ENCODE measurements around the gene NCOA7.
"Not testable (repeated sequence)": the region's sequence is repeated elsewhere in the genome, so short reads cannot be mapped to it uniquely, and the experiment has no call there.

NCOA7 gene

DNA sequence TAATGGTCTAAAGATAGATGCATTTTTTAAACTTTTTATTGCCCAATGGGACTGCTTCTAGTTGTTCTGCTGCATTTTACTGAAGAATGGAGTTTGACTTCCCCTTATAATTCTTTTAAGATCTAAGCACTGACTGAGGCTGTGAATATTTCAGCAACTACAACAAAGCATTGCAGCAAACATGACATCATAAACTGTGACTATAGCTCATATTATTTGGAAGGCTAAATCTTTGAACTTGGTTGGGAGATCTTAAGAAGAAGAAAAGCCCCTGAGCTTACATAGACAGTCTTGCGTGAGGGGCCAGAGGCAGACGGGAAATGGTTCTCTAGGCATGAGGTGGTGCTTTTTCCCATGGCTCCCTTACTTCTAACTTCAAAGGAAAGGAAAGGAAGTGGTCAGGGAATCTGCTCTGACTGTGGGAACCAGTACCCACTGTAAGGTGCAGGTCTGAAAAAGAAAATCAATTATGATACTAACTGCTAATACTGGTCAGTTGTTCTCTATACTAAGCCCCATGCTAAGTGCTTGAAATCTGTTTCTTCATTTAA lies 26.6 kb upstream of the NCOA7 start:
- Histone ChIP-seq H3K36me3 (ENCODE audit: control insufficient read depth, insufficient read depth, low read length) (no peaks in the 10 kb centered on the region), H3K4me1 (ENCODE audit: control insufficient read depth, insufficient read depth, low read length) (no peaks in the 10 kb centered on the region), H3K4me3 (ENCODE audit: low read length) (no peak overlapping the region), H3K27me3 (ENCODE audit: control insufficient read depth, insufficient read depth, low read length) (peaks cover 3% of the 10 kb centered on the region), H3K9ac (ENCODE audit: low read length) (no peak overlapping the region), H3K9me3 (ENCODE audit: control insufficient read depth, low read length) (no peaks in the 10 kb centered on the region)

- H3K9me3 ChIP-seq (ENCODE audit: control insufficient read depth, low read length), result no peaks in the 10 kb centered on the region
- H3K4me1 ChIP-seq (ENCODE audit: control insufficient read depth, insufficient read depth, low read length), result no peaks in the 10 kb centered on the region
- no peaks in the 10 kb centered on the region for H3K36me3 ChIP-seq (ENCODE audit: control insufficient read depth, insufficient read depth, low read length)
- H3K9ac ChIP-seq (ENCODE audit: low read length), result no peak overlapping the region
- H3K27me3 ChIP-seq (ENCODE audit: control insufficient read depth, insufficient read depth, low read length), result peaks cover 3% of the 10 kb centered on the region
- no peak overlapping the region for H3K4me3 ChIP-seq (ENCODE audit: low read length)
Measured at GRCh38 chr6:125765944-125766343, 24.8 kb upstream of the NCOA7 start.

- H3K36me3 ChIP-seq (ENCODE audit: control insufficient read depth, insufficient read depth, low read length), result no peaks in the 10 kb centered on the region
Measured at GRCh38 chr6:125766641-125767040, 24.1 kb upstream of the NCOA7 start.

DNA sequence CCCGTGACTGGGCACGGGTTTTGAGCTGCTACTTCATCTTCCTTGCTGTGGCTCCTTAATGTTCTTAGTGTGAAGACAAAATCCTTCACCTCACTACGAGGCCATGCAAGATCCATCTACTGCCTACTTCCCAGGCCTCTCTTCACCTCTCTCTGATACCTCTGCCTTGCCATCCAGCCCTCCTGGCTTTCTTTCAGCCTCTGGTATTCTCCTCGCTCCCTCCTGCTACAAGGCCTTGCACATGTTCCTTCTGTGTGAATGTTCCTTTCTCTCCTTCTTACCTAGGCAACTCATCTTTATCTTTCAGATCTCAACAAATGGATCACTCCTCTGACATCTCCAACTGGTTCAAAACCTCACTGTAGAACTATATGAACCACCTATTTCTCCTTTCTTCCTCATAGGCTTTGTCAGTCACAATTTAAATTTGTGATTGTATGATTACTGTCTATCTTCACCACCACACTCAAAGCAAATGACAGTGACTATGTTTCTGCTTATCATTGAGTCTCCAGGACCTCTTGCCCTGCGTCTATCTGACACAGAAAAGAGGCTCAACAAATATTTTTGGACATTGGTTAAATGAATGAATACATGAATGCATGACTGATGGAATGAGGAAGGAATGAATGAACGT lies 21.5 kb upstream of the NCOA7 start:
- Histone ChIP-seq H3K9ac (ENCODE audit: low read length) (no peak overlapping the region), H3K4me1 (ENCODE audit: control insufficient read depth, insufficient read depth, low read length) (no peaks in the 10 kb centered on the region), H3K27me3 (ENCODE audit: control insufficient read depth, insufficient read depth, low read length) (peaks cover 3% of the 10 kb centered on the region), H3K4me3 (ENCODE audit: low read length) (no peak overlapping the region), H3K9me3 (ENCODE audit: control insufficient read depth, low read length) (no peaks in the 10 kb centered on the region), H3K36me3 (ENCODE audit: control insufficient read depth, insufficient read depth, low read length) (no peaks in the 10 kb centered on the region)

More at GRCh38 chr6:125766641-125767040, 24.1 kb upstream of the NCOA7 start:
- H3K4me3 ChIP-seq (ENCODE audit: low read length), result no peak overlapping the region
- H3K9me3 ChIP-seq (ENCODE audit: control insufficient read depth, low read length), result no peaks in the 10 kb centered on the region
- H3K4me1 ChIP-seq (ENCODE audit: control insufficient read depth, insufficient read depth, low read length), result no peaks in the 10 kb centered on the region
- H3K27me3 ChIP-seq (ENCODE audit: control insufficient read depth, insufficient read depth, low read length), result peaks cover 3% of the 10 kb centered on the region
- H3K9ac ChIP-seq (ENCODE audit: low read length), result no peak overlapping the region

GRCh38 chr6:125773387-125774341 lies 17.1 kb upstream of the NCOA7 start:
- H3K36me3 ChIP-seq (ENCODE audit: control insufficient read depth, insufficient read depth, low read length), result no peaks in the 10 kb centered on the region

GRCh38 chr6:125776107-125776826 lies 14.5 kb upstream of the NCOA7 start:
- not testable (repeated sequence) for H3K27me3 ChIP-seq (ENCODE audit: control insufficient read depth, insufficient read depth, low read length); H3K4me3 ChIP-seq (ENCODE audit: low read length); H3K4me1 ChIP-seq (ENCODE audit: control insufficient read depth, insufficient read depth, low read length); H3K36me3 ChIP-seq (ENCODE audit: control insufficient read depth, insufficient read depth, low read length); H3K9ac ChIP-seq (ENCODE audit: low read length); H3K9me3 ChIP-seq (ENCODE audit: control insufficient read depth, low read length)

More at GRCh38 chr6:125773387-125774341, 17.1 kb upstream of the NCOA7 start:
- no peaks in the 10 kb centered on the region for H3K27me3 ChIP-seq (ENCODE audit: control insufficient read depth, insufficient read depth, low read length)
- H3K9me3 ChIP-seq (ENCODE audit: control insufficient read depth, low read length), result no peaks in the 10 kb centered on the region
- no peak overlapping the region for H3K9ac ChIP-seq (ENCODE audit: low read length)
- H3K4me1 ChIP-seq (ENCODE audit: control insufficient read depth, insufficient read depth, low read length), result no peaks in the 10 kb centered on the region
- no peak overlapping the region for H3K4me3 ChIP-seq (ENCODE audit: low read length)

DNA sequence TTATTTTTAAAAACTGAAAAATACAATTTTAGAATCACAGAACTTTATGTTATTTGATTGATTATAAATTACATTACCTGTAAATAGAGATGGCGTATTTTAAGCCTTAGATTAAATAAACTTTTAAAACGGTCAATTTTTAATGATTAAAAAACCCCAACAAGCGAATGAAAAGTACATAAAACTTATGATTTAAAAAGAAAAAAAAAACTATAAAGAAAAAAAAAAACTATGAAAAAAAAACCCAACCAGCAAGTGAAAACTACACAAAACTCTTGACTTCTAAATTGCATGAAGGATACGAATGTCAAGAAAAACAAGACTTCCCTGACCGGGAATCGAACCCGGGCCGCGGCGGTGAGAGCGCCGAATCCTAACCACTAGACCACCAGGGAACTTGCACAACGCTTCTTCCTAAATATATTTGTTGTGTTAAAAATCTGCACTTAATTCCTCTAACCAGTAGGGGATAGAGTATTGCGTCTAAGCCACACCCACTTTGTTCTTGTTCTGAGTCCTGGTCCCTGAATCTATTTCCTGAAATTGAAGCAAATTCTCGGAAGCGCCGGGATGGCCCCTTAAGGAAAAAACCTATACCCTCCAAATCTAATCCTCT lies 10.7 kb upstream of the NCOA7 start:
- H3K9me3 ChIP-seq (ENCODE audit: control insufficient read depth, low read length), result no peaks in the 10 kb centered on the region
- H3K27me3 ChIP-seq (ENCODE audit: control insufficient read depth, insufficient read depth, low read length), result no peaks in the 10 kb centered on the region
- no peaks in the 10 kb centered on the region for H3K4me1 ChIP-seq (ENCODE audit: control insufficient read depth, insufficient read depth, low read length)
- no peaks in the 10 kb centered on the region for H3K36me3 ChIP-seq (ENCODE audit: control insufficient read depth, insufficient read depth, low read length)
- H3K9ac ChIP-seq (ENCODE audit: low read length), result peak overlapping the region; percentile 86
- H3K4me3 ChIP-seq (ENCODE audit: low read length), result peak overlapping the region; percentile 64

GRCh38 chr6:125780540-125781313 lies 10.0 kb upstream of the NCOA7 start:
- Histone ChIP-seq H3K9ac (ENCODE audit: low read length) (peak overlapping the region; percentile 86), H3K9me3 (ENCODE audit: control insufficient read depth, low read length) (no peaks in the 10 kb centered on the region), H3K36me3 (ENCODE audit: control insufficient read depth, insufficient read depth, low read length) (no peaks in the 10 kb centered on the region), H3K4me1 (ENCODE audit: control insufficient read depth, insufficient read depth, low read length) (no peaks in the 10 kb centered on the region), H3K4me3 (ENCODE audit: low read length) (peak overlapping the region; percentile 64), H3K27me3 (ENCODE audit: control insufficient read depth, insufficient read depth, low read length) (no peaks in the 10 kb centered on the region)

- Histone ChIP-seq H3K27me3 (ENCODE audit: control insufficient read depth, insufficient read depth, low read length) (no peaks in the 10 kb centered on the region), H3K9ac (ENCODE audit: low read length) (peak overlapping the region; percentile 86), H3K36me3 (ENCODE audit: control insufficient read depth, insufficient read depth, low read length) (no peaks in the 10 kb centered on the region), H3K4me3 (ENCODE audit: low read length) (peak overlapping the region; percentile 64), H3K4me1 (ENCODE audit: control insufficient read depth, insufficient read depth, low read length) (no peaks in the 10 kb centered on the region), H3K9me3 (ENCODE audit: control insufficient read depth, low read length) (no peaks in the 10 kb centered on the region)
Measured at GRCh38 chr6:125781314-125781868, 9.4 kb upstream of the NCOA7 start.

- no peaks in the 10 kb centered on the region for H3K36me3 ChIP-seq (ENCODE audit: control insufficient read depth, insufficient read depth, low read length)
- peaks cover under 1% of the 10 kb centered on the region for H3K4me1 ChIP-seq (ENCODE audit: control insufficient read depth, insufficient read depth, low read length)
- H3K9me3 ChIP-seq (ENCODE audit: control insufficient read depth, low read length), result no peaks in the 10 kb centered on the region
- H3K4me3 ChIP-seq (ENCODE audit: low read length), result no peak overlapping the region
- H3K9ac ChIP-seq (ENCODE audit: low read length), result no peak overlapping the region
- no peaks in the 10 kb centered on the region for H3K27me3 ChIP-seq (ENCODE audit: control insufficient read depth, insufficient read depth, low read length)
Measured at GRCh38 chr6:125784365-125784764, 6.4 kb upstream of the NCOA7 start.

DNA sequence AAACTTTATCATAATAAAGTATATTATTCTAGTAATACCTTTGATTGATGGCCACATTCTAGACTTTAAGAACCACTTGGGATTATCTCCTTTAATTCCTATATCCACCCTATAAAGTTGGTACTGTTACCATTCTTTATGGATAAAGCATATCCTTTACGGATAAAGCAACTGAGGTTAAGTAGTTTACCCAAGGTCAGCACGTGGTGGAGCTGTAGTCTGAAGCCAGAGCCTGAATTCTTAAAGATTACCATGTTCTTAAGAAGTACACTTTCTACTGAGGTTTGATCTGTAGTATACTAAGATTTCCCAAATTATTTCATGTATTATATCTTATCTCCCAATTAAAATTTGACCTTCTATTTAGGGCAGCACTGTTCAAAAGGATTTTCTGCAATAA lies 3.0 kb upstream of the NCOA7 start:
- Histone ChIP-seq H3K9me3 (ENCODE audit: control insufficient read depth, low read length) (no peaks in the 10 kb centered on the region), H3K4me1 (ENCODE audit: control insufficient read depth, insufficient read depth, low read length) (peaks cover 9% of the 10 kb centered on the region), H3K36me3 (ENCODE audit: control insufficient read depth, insufficient read depth, low read length) (no peaks in the 10 kb centered on the region), H3K4me3 (ENCODE audit: low read length) (no peak overlapping the region), H3K9ac (ENCODE audit: low read length) (no peak overlapping the region), H3K27me3 (ENCODE audit: control insufficient read depth, insufficient read depth, low read length) (no peaks in the 10 kb centered on the region)
